ENCODE results near the gene PDCD6IP.

The PDCD6IP gene, protein sequence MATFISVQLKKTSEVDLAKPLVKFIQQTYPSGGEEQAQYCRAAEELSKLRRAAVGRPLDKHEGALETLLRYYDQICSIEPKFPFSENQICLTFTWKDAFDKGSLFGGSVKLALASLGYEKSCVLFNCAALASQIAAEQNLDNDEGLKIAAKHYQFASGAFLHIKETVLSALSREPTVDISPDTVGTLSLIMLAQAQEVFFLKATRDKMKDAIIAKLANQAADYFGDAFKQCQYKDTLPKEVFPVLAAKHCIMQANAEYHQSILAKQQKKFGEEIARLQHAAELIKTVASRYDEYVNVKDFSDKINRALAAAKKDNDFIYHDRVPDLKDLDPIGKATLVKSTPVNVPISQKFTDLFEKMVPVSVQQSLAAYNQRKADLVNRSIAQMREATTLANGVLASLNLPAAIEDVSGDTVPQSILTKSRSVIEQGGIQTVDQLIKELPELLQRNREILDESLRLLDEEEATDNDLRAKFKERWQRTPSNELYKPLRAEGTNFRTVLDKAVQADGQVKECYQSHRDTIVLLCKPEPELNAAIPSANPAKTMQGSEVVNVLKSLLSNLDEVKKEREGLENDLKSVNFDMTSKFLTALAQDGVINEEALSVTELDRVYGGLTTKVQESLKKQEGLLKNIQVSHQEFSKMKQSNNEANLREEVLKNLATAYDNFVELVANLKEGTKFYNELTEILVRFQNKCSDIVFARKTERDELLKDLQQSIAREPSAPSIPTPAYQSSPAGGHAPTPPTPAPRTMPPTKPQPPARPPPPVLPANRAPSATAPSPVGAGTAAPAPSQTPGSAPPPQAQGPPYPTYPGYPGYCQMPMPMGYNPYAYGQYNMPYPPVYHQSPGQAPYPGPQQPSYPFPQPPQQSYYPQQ

DNA sequence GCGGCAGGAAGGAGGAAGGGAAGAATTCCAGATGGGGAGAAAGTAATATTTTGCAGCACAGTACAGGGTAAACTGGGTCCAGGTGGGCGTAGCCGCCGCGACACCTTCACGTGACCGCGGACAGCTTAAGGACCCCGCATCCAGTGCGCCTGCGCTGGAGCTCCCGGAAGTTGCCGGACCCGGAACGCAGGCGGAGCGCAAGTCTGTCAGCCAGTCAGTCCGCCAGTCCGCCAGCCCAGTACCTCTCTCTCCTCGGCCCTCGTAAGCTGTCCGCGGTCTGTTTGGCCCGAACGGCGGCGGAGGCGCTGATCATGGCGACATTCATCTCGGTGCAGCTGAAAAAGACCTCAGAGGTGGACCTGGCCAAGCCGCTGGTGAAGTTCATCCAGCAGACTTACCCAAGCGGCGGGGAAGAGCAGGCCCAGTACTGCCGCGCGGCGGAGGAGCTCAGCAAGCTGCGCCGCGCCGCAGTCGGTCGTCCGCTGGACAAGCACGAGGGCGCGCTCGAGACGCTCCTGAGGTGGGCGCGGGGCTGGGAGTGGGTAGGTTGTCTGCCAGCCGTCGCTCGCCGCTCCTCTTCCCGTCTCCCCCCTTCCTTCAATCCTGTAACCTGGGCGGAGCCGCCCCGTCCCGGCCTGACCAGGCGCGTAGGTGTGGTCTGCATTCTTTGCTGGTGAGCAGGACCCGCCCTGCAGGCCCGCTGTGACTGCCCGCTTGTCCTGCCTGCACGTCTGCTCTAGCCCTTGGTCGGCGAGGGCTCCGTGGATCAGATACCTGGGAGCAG lies at the start of gene PDCD6IP:
Gene PDCD6IP (plus strand): TSS at position 213 of the 784 bp plus-strand sequence. CDS start 99 bp downstream, at position 312.
- Histone ChIP-seq H3K27ac (ENCODE audit: extremely low read depth, low read depth, low read length) (peak within 1 kb of the TSS; percentile 68), H3K9me3 (ENCODE audit: control insufficient read depth, insufficient read depth, low read depth, low read length) (no peaks in the 10 kb centered on the region), H3K4me1 (ENCODE audit: control insufficient read depth, insufficient read depth, low read length) (no peaks in the 10 kb centered on the region), H3K36me3 (ENCODE audit: control insufficient read depth in 2 of 2, insufficient read depth in 1 of 2, low read length in 2 of 2) (peaks cover 0 to 15% of the 10 kb centered on the region in 2 experiments; a peak in 1 of 3 replicates), H3K4me3 (ENCODE audit: low read depth, low read length) (peak within 1 kb of the TSS; percentile 100)
- POLR2A ChIA-PET: interaction anchor here (0.5 to 1.9 kb wide), 11 partner anchors 13 to 418 kb away, joined by 3 to 11 read pairs (median 3); partner anchors contain the start of gene UBP1
- CTCF ChIA-PET: interaction anchor here (0.7 to 1.7 kb wide), 5 partner anchors 11 to 885 kb away, joined by 3 to 7 read pairs (median 4); no protein-coding TSS in a partner anchor
- no peak for TF ChIP-seq BCL11A (tag by site-specific recombination; IDR thresholded peaks at IDR 0.05; ENCODE audit: low read depth)
- TF ChIP-seq ZNF239 (tag by site-specific recombination; IDR thresholded peaks at IDR 0.05): no peak; the same call in 1 of the 2 replicates
- no peak for TF ChIP-seq ZNF10 (tag by site-specific recombination; IDR thresholded peaks at IDR 0.05)
- no peak for TF ChIP-seq ZNF169 (tag by site-specific recombination; IDR thresholded peaks at IDR 0.05)
- peak; percentile 46 for TF ChIP-seq SP2 (tag by site-specific recombination; IDR thresholded peaks at IDR 0.05)
- no peak for TF ChIP-seq ZNF133 (tag by site-specific recombination; IDR thresholded peaks at IDR 0.05)
- no peak for TF ChIP-seq ZNF626 (tag by site-specific recombination; IDR thresholded peaks at IDR 0.05)
- no peak for TF ChIP-seq ZNF776 (tag by site-specific recombination; IDR thresholded peaks at IDR 0.05; ENCODE audit: borderline replicate concordance)
- TF ChIP-seq, protein P1, sequence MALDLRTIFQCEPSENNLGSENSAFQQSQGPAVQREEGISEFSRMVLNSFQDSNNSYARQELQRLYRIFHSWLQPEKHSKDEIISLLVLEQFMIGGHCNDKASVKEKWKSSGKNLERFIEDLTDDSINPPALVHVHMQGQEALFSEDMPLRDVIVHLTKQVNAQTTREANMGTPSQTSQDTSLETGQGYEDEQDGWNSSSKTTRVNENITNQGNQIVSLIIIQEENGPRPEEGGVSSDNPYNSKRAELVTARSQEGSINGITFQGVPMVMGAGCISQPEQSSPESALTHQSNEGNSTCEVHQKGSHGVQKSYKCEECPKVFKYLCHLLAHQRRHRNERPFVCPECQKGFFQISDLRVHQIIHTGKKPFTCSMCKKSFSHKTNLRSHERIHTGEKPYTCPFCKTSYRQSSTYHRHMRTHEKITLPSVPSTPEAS (tag by site-specific recombination; IDR thresholded peaks at IDR 0.05): peak; percentile 55
- TF ChIP-seq ZNF155 (tag by site-specific recombination; IDR thresholded peaks at IDR 0.05): no peak
- peak; percentile 57 for TF ChIP-seq ZNF341 (tag by site-specific recombination; IDR thresholded peaks at IDR 0.05; ENCODE audit: low read depth)
- TF ChIP-seq ZNF248 (tag by site-specific recombination; IDR thresholded peaks at IDR 0.05): no peak
- TF ChIP-seq ZSCAN30 (tag by site-specific recombination; IDR thresholded peaks at IDR 0.05): no peak
- TF ChIP-seq, protein P2, sequence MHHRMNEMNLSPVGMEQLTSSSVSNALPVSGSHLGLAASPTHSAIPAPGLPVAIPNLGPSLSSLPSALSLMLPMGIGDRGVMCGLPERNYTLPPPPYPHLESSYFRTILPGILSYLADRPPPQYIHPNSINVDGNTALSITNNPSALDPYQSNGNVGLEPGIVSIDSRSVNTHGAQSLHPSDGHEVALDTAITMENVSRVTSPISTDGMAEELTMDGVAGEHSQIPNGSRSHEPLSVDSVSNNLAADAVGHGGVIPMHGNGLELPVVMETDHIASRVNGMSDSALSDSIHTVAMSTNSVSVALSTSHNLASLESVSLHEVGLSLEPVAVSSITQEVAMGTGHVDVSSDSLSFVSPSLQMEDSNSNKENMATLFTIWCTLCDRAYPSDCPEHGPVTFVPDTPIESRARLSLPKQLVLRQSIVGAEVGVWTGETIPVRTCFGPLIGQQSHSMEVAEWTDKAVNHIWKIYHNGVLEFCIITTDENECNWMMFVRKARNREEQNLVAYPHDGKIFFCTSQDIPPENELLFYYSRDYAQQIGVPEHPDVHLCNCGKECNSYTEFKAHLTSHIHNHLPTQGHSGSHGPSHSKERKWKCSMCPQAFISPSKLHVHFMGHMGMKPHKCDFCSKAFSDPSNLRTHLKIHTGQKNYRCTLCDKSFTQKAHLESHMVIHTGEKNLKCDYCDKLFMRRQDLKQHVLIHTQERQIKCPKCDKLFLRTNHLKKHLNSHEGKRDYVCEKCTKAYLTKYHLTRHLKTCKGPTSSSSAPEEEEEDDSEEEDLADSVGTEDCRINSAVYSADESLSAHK (tag by site-specific recombination; IDR thresholded peaks at IDR 0.05): no peak
- TF ChIP-seq, protein P3, sequence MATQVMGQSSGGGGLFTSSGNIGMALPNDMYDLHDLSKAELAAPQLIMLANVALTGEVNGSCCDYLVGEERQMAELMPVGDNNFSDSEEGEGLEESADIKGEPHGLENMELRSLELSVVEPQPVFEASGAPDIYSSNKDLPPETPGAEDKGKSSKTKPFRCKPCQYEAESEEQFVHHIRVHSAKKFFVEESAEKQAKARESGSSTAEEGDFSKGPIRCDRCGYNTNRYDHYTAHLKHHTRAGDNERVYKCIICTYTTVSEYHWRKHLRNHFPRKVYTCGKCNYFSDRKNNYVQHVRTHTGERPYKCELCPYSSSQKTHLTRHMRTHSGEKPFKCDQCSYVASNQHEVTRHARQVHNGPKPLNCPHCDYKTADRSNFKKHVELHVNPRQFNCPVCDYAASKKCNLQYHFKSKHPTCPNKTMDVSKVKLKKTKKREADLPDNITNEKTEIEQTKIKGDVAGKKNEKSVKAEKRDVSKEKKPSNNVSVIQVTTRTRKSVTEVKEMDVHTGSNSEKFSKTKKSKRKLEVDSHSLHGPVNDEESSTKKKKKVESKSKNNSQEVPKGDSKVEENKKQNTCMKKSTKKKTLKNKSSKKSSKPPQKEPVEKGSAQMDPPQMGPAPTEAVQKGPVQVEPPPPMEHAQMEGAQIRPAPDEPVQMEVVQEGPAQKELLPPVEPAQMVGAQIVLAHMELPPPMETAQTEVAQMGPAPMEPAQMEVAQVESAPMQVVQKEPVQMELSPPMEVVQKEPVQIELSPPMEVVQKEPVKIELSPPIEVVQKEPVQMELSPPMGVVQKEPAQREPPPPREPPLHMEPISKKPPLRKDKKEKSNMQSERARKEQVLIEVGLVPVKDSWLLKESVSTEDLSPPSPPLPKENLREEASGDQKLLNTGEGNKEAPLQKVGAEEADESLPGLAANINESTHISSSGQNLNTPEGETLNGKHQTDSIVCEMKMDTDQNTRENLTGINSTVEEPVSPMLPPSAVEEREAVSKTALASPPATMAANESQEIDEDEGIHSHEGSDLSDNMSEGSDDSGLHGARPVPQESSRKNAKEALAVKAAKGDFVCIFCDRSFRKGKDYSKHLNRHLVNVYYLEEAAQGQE (tag by site-specific recombination; IDR thresholded peaks at IDR 0.05): peak; percentile 62
- peak; percentile 68 for TF ChIP-seq KLF8 (tag by site-specific recombination; IDR thresholded peaks at IDR 0.05)
- TF ChIP-seq, protein P4, sequence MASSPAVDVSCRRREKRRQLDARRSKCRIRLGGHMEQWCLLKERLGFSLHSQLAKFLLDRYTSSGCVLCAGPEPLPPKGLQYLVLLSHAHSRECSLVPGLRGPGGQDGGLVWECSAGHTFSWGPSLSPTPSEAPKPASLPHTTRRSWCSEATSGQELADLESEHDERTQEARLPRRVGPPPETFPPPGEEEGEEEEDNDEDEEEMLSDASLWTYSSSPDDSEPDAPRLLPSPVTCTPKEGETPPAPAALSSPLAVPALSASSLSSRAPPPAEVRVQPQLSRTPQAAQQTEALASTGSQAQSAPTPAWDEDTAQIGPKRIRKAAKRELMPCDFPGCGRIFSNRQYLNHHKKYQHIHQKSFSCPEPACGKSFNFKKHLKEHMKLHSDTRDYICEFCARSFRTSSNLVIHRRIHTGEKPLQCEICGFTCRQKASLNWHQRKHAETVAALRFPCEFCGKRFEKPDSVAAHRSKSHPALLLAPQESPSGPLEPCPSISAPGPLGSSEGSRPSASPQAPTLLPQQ (tag by site-specific recombination; IDR thresholded peaks at IDR 0.05): peak; percentile 77
- TF ChIP-seq ZNF707 (tag by site-specific recombination; IDR thresholded peaks at IDR 0.05): no peak
- no peak for TF ChIP-seq ZNF514 (tag by site-specific recombination; IDR thresholded peaks at IDR 0.05)
- TF ChIP-seq SP7 (tag by site-specific recombination; IDR thresholded peaks at IDR 0.05): peak; percentile 72
- TF ChIP-seq TCF7L2 (IDR thresholded peaks at IDR 0.05; ENCODE audit: borderline replicate concordance, low read depth, low read length): no peak
- TF ChIP-seq ZNF394 (tag by site-specific recombination; IDR thresholded peaks at IDR 0.05; ENCODE audit: borderline replicate concordance): no peak; the same call in 1 of the 2 replicates
- TF ChIP-seq, protein P5, sequence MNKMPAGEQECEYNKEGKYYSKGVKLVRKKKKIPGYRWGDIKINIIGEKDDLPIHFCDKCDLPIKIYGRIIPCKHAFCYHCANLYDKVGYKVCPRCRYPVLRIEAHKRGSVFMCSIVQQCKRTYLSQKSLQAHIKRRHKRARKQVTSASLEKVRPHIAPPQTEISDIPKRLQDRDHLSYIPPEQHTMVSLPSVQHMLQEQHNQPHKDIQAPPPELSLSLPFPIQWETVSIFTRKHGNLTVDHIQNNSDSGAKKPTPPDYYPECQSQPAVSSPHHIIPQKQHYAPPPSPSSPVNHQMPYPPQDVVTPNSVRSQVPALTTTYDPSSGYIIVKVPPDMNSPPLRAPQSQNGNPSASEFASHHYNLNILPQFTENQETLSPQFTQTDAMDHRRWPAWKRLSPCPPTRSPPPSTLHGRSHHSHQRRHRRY (tag by site-specific recombination; IDR thresholded peaks at IDR 0.05): 0 out of 2 replicates have a peak, but pooled peaks have one; percentile 40
